Raji (cell line): ENCODE results near the gene PAPOLG.

ENCODE experiments used
- POLR2A ChIP-seq: IDR thresholded peaks from 2 replicates; pipeline ENCODE4 v1.6.1; 2011; ENCODE audit warnings: low read depth, low read length, control low read depth; ENCODE audit not compliant: insufficient read depth

PAPOLG gene

DNA sequence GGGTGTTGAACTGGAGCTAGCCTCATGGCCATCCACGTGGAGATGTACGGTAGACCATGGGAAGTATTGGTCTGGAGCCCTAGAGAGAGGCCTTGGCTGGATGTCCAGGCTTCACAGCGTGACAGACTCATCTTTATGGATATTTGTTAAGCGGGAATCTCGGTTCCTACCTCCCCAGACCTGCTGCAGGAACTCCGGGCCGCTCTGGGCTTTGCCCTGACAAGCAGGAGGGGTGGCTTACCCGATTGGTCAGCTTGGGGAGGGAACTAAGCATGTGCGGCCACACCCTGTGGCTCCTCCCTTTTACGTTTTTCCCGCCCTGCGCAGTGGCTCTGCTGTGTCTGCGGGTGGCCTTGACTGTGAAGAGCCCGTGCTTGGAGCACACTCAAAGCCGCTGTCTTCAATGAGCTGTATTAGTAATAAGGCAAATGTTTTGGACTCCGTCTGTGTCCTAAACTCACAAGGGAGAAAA, 52.3 kb downstream of the PAPOLG start:
- no peak for TF ChIP-seq POLR2A

- TF ChIP-seq POLR2A, result no peak
Measured at GRCh38 chr2:60811491-60812375, 55.7 kb downstream of the PAPOLG start.

GRCh38 chr2:60818272-60818671, 62.2 kb downstream of the PAPOLG start:
- no peak for TF ChIP-seq POLR2A

- no peak for TF ChIP-seq POLR2A
Measured at GRCh38 chr2:60819155-60819862, 63.2 kb downstream of the PAPOLG start.

DNA sequence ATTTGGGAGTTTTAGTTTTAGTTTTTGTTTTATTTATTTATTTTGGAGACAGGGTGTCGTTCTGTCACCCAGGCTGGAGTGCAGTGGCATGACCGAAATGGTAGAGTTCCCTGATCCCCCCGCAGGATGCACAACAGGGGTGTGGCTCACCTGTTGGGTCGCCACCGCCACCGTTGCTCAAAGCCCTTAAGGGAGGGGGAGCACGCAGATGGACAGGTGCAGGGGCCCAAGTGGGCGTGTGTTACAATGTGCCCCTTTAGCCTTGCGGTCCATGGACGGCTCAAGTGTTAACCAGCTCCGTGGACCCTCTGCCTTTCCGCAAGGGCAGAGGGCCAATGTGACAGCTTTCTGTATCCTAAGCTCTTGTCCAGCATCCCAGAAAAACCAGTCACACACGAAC, 63.9 kb downstream of the PAPOLG start:
- TF ChIP-seq POLR2A, result no peak

- TF ChIP-seq POLR2A, result no peak
Measured at GRCh38 chr2:60820416-60821132, 64.5 kb downstream of the PAPOLG start.

DNA sequence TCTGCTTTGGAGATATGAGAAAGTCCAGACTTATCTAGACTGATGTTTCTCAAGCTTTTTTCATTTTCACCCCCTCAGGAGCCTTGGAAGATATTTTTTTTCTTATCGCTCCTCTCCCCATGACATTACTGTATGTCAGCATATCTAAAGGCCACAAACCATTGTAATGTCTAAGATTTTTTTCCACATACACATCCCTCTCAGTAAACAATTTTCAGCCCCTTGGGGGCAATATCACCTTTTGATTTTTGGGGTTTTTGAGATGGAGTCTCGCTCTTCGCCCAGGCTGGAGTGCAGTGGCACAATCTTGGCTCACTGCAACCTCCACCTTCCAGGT, 65.0 kb downstream of the PAPOLG start:
- TF ChIP-seq POLR2A, result no peak

DNA sequence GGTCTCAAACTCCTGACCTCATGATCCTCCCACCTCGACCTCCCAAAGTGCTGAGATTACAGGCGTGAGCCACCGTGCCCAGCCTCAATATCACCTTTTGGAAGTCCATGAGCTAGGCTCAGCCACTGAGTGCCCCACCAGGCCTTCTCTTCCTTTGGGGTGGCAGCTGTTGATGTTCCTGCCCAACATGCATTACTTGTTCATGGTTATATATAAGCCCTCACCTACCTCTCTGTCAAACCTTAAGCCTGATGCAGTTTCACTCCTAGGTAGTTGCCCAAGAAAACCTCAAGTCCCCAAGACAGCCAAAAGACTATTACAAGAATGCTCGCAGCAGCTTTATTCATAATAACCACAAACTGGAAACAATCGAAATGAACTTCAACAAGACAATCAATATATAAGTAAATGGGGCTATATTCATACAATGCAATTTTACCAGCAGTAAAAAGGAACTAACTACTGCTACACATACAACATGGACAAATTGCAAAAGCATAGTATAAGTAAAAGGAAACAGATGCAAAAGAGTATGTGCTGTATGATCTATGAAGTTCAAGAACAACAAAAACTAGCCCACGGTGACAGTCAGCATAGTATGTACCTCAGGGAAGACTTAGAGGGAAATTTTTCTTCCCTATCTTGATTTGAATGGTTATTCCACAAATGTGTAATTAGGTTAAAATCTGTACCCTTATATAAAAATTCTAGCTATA, 65.7 kb downstream of the PAPOLG start:
- no peak for TF ChIP-seq POLR2A

DNA sequence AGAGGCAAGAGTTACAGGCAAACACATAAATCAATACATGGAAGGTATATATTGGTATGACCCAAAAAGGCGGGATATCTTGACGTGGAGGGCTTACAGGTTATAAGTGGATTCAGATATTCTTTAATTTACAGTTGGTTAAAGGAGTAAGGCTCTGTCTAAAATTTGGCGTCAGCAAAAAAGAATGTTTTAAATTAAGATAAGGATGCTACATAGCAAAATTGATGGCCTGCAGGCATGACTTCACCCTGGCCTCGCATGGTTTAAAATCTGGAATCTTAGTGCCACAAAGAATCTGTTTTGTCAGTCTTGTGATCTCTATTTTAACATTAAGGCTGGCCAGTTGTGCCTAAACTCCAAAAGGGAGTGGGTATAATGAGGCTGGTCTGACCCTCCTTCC, 66.9 kb downstream of the PAPOLG start:
- no peak for TF ChIP-seq POLR2A

GRCh38 chr2:60823694-60824305, 67.7 kb downstream of the PAPOLG start:
- no peak for TF ChIP-seq POLR2A

DNA sequence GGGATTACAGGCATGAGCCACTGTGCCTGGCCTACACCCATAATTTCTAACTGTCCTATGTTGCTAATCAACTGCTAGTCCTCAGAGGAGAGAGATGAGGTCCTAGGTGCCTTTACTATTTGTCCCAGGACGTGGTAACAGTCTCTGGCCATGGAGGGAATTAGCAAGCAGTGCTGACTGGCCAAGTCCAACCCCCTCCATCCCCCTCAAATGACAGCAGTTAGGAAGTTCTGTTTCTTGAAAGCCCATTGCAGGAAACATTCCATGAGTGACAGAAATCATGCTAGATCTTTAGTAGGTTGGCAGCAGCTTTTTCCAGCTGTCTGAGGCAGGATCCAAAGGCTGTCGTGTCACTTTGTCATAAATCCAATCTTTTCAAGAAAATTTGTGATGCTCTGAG, 69.6 kb downstream of the PAPOLG start:
- no peak for TF ChIP-seq POLR2A

DNA sequence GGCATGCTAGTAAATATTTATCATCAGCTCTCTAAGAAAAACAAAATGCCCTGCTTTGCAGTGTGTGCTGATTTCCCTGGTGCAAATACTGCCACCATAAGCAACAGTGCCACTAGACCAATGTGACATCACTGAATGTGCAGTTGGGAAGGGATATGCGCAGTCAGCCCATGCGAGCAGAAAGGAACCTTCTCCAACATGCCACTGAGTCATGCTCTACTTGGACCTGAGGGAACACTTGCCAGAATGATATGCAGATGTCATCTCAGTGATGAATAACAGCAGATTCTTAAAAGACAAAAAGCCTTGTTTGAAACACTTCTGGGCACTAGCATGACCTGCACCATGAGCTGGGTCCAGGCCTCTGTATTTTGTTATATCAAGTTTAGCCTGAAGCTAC, 70.0 kb downstream of the PAPOLG start:
- TF ChIP-seq POLR2A, result no peak

- TF ChIP-seq POLR2A, result no peak
Measured at GRCh38 chr2:60827369-60827768, 71.3 kb downstream of the PAPOLG start.

GRCh38 chr2:60830991-60831390, 74.9 kb downstream of the PAPOLG start:
- no peak for TF ChIP-seq POLR2A

GRCh38 chr2:60831921-60832320, 75.9 kb downstream of the PAPOLG start:
- TF ChIP-seq POLR2A, result no peak

DNA sequence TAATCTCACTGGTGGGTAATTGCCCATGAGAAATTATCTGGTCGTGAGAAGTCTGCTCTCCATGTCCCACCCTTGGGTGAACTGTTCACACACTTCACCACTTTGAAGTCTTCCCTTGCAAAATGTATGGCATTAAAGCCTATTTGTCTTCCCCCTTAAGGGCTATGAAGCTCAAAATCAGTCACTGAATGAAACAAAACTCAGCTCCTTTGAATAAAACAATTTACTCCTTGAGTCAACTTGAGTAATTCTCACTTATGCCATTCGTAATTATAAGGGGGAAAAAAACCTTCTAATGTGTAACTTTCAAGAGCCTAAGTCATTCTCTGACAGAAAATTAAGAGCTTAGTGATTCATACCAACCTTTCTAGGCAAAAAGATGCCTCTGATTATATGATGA, 76.6 kb downstream of the PAPOLG start:
- no peak for TF ChIP-seq POLR2A
